Skin epidermis (tissue), 12 donors: ENCODE measurements around the gene NOTCH2.

Experiments used
- H3K27ac ChIP-seq, 21 experiments: fragments of 200-600 bp; sonication (generic) in 11 of 21; one replicate each; pipeline ENCODE4 v1.5.0; 2020; ENCODE audit warnings: mild to moderate bottlenecking in 3 of 21, inconsistent platforms in 2 of 21, moderate library complexity in 2 of 21
- H3K4me3 ChIP-seq, 7 experiments: fragments of 200-600 bp; sonication (generic) in 2 of 7; one replicate each; pipeline ENCODE4 v1.5.0; 2020; ENCODE audit warnings: inconsistent platforms in 2 of 7, mild to moderate bottlenecking in 2 of 7, moderate library complexity in 1 of 7

NOTCH2 gene

GRCh38 chr1:119888476-119888875 lies 181.0 kb downstream of the NOTCH2 start:
- H3K4me3 ChIP-seq: no peak overlapping the region
- H3K27ac ChIP-seq: no peak overlapping the region

- Histone ChIP-seq H3K4me3 (no peak overlapping the region), H3K27ac (no peak overlapping the region)
Measured at GRCh38 chr1:119887427-119887826, 182.0 kb downstream of the NOTCH2 start.

DNA sequence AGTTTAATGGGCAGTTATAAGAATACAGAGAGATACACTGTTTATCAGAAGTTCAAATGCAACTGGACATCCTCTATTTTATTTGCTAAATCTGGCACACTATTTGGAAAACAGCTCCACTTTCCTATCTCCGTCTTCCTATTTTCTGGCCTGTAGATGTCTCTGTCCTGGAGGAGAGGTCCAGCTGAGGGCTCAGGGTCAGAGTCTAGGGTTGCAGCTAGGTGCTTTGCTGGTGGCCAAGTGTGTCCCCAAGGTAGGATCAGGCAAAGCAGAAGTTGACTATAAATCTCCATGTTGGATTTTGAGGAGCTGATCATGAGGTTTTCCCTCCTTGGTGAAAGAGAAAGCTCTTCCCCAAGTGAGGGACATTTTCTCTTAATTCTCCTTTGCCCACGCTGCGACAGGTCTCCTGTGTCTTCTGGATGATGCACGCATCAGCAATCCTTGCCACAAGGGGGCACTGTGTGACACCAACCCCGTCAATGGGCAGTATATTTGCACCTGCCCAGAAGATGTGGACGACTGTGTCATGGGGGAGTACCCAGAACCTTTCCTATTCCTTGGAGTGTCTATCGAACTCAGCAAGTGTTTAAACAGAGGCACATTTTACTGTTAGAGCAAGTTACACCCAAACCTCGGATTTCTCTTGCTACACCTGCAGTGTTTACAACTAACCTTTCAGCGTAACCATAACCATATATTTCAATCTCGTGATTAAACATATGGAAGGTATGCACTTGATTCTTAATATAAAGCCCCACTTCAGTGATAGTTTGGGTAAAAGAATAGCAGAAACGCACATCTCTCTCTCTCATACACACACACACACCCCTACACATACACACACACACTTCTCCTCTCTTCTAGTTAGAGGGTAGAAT lies 183.3 kb downstream of the NOTCH2 start:
- no peak overlapping the region for H3K4me3 ChIP-seq
- no peak overlapping the region for H3K27ac ChIP-seq

GRCh38 chr1:119884711-119885110 lies 184.8 kb downstream of the NOTCH2 start:
- Histone ChIP-seq H3K4me3 (no peak overlapping the region), H3K27ac (no peak overlapping the region)

- H3K27ac ChIP-seq: no peak overlapping the region
- H3K4me3 ChIP-seq: no peak overlapping the region
Measured at GRCh38 chr1:119883826-119884225, 185.6 kb downstream of the NOTCH2 start.

DNA sequence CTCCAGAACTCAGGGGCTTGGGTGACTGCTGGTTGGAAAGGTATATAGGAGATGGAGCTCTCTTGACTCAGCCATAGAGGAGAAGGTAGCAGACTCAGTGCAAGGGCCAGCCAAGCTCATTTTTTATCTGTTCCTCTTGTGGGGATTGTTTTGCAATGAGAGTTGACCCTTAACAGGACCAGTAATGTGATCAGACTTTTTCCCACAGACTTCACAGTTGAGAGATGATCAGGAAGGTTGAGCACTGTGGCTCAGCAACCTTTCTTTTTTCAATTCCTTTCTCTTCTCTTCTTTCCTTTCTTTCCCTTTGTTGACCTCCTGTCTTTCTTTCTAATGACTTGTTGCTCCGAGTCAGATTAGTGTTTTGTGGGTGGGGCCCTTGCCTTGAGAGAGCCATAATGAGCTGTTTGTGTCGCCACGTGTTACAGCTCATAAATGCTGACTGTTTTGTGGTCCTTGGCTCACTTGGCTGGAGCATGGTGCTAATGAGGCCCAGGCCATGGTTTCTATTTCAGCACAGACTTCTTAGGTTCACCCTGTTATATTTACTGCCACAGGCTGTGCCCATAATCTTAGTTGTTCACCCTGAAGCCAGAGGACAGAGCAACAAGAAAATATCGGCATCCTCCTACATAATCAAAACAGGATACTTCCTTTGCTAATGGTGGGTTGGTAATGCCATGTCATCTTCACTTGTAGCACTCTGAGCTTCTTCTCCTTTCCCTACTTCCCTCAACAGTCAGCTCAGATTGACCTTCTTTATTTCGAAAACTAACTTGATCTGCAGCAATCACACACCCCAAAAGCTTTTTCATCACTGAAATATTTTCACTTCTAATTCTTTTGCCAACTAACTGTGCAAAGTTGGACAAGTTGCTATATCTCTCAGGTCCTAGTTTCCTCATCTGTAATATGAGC lies 187.1 kb downstream of the NOTCH2 start:
- H3K27ac ChIP-seq: no peak overlapping the region
- no peak overlapping the region for H3K4me3 ChIP-seq

GRCh38 chr1:119879510-119880434 lies 189.7 kb downstream of the NOTCH2 start:
- H3K27ac ChIP-seq: no peak overlapping the region

GRCh38 chr1:119878171-119878570 lies 191.3 kb downstream of the NOTCH2 start:
- H3K27ac ChIP-seq: no peak overlapping the region
- no peak overlapping the region for H3K4me3 ChIP-seq

More at GRCh38 chr1:119879510-119880434, 189.7 kb downstream of the NOTCH2 start:
- no peak overlapping the region for H3K4me3 ChIP-seq

DNA sequence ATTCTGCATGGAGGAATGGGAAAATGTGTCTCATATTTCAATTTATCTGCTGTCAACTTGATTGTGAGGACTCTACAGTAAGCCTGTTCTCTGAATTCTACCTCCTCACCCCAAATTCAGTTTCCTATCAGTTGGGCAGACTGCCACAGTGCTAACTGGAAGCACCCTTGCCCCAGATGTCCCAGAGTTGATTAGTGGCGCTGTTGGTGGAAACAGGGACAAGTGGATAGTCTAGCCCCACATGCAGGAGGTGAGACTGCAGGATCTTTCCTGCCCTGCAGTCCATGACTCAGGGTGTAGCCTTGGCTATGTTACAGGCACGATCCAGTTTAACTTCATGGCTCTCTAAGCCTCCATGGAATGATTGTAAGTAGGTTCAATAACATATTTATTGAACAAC lies 195.3 kb downstream of the NOTCH2 start:
- no peak overlapping the region for H3K4me3 ChIP-seq
- H3K27ac ChIP-seq: no peak overlapping the region

DNA sequence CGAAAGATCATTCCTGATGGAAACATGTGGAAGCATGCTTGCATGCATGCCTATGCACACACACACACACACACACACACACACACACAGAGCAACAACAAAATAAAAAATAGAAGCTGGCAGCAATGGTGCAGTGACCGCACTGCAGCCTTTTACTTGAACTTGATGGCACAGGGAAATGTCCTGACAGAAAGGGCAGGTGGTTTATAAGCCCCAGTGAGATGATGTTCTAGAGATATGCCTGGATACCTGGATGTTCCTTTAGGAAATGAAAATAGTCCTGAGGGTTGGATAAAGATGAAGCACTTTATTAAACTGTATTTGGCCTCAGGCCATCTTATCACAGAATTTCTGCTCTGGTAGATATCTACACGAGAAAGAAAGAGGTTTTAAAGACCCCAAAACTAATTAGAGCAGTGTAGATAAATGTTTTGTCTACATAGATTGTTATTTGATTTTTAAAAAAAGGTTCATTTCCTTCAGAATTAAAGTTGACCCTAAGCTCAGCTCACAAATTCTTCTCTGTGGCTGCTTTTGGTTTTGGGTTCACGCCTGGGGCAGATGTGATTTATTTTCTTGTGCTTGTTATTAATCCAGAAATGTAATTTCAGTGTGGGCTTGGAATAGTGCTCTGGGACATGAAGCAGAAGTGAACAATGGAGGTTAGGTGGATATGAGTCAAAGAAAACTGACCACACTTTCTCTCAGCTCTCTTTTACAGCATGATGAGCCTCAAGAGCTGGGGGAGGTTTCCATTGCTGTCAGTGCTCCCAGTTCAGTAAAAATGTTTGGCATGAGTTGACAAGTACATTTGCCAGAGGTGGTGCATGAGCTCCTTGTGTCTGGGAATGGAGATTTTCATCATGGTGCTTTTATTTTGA lies 196.1 kb downstream of the NOTCH2 start:
- H3K27ac ChIP-seq: no peak overlapping the region
- no peak overlapping the region for H3K4me3 ChIP-seq

GRCh38 chr1:119871881-119872280 lies 197.6 kb downstream of the NOTCH2 start:
- no peak overlapping the region for H3K27ac ChIP-seq

GRCh38 chr1:119870917-119871596 lies 198.4 kb downstream of the NOTCH2 start:
- Histone ChIP-seq H3K27ac (no peak overlapping the region), H3K4me3 (no peak overlapping the region)

More at GRCh38 chr1:119871881-119872280, 197.6 kb downstream of the NOTCH2 start:
- no peak overlapping the region for H3K4me3 ChIP-seq

- Histone ChIP-seq H3K27ac (no peak overlapping the region), H3K4me3 (no peak overlapping the region)
Measured at GRCh38 chr1:119869995-119870394, 199.5 kb downstream of the NOTCH2 start.

- Histone ChIP-seq H3K27ac (no peak overlapping the region), H3K4me3 (no peak overlapping the region)
Measured at GRCh38 chr1:119868176-119868575, 201.3 kb downstream of the NOTCH2 start.

- H3K4me3 ChIP-seq: no peak overlapping the region
- no peak overlapping the region for H3K27ac ChIP-seq
Measured at GRCh38 chr1:119866451-119866850, 203.0 kb downstream of the NOTCH2 start.

DNA sequence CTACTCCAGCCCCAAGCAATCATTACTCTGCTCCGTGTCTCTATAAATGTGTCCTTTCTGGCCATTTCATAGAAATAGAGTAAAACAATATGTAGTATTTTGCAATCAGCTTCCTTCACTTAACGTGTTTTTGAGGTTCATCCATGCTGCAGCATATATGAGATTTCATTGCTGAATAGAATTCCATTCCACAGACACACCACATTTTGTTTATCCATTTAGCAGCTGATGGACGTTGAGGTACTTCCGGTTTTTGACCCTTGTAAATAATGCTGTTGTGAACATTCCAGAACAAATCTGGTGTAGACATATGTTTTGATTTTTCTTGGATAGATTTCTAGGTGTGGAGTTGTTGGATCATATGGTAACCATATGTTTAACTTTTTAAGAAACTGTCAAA lies 203.8 kb downstream of the NOTCH2 start:
- no peak overlapping the region for H3K27ac ChIP-seq
- no peak overlapping the region for H3K4me3 ChIP-seq

GRCh38 chr1:119862276-119862675 lies 207.2 kb downstream of the NOTCH2 start:
- Histone ChIP-seq H3K27ac (no peak overlapping the region), H3K4me3 (no peak overlapping the region)
